GM18907 (cell line): ENCODE measurements around the gene SIK3.
"Not testable (repeated sequence)": the region's sequence is repeated elsewhere in the genome, so short reads cannot be mapped to it uniquely, and the experiment has no call there.

ENCODE experiments used
- ATAC-seq: cut with Tn5 transposase; IDR thresholded peaks from one replicate; pipeline ENCODE4 v1.9.1; 2021; ENCODE audit warnings: mild to moderate bottlenecking, moderate library complexity; ENCODE audit not compliant: unreplicated experiment

The SIK3 gene

DNA sequence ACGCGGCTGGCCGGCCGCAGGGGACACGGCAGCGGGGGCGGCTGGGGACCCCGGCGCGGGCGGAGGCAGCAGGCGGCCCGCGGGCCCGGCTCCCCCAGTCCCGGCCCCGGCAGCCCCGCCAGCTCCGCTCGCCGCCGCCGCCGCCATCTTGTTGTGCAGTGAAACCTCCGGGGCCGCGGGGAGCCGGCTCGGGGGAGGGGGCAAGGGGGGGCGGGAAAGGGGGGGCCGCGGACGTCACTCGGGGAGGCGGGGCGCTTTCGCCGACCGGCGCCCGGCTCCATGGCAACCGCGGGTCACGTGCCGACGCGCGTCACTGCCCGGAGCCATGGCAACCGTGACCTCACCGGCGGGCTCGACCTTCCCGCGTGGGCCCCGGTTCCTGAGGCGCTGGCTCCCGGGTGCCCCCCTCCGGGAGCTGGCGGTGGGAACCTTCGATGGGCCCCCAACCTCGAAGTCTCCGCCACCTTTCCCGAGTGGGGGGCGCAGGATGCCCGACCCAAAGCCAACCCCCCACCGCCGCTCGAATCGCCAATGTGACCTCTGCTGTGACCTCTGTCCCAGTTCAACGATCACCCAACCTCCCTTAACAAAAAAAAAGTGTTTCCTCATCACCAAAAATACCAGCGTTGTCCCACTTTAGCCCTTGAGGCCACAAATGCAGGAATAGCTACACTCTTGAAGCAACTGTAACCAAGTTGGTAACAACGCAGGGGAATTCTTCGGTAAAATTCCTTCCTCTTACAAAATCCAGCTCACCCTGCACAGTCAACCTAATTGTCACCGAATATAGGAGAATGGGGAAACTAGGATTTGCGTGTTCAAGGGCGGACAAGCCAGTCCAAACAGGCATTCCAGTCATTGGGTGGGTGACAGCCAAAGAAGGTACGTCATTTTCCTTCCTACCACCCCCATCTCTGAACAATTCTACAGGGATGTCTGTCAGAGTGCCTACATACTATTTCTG lies at the start of gene SIK3:
SIK3 (minus strand) TSS at position 160 of the 964 bp plus-strand sequence; CDS start at position 147, 13 bp downstream.
- peak; percentile 72 for ATAC-seq

DNA sequence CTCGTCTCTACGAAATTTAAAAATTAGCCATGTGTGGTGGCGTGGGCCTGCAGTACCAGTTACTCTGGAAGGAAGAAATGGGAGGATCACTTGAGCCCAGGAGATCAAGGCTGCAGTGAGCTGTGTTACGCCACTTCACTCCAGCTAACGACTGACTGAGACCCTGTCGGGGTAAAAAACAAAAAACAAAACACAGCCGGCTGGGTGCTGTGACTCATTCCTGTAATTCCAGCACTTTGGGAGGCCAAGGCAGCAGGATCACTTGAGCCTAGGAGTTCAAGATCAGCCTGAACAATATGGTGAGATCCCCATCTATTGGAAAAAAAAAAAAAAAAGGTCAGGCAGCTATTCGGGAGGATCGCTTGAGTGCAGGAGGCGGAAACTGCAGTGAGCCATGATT lies 48.3 kb upstream of the SIK3 start:
- ATAC-seq: no peak

GRCh38 chr11:117145393-117145761 lies 47.1 kb upstream of the SIK3 start:
- ATAC-seq: no peak

DNA sequence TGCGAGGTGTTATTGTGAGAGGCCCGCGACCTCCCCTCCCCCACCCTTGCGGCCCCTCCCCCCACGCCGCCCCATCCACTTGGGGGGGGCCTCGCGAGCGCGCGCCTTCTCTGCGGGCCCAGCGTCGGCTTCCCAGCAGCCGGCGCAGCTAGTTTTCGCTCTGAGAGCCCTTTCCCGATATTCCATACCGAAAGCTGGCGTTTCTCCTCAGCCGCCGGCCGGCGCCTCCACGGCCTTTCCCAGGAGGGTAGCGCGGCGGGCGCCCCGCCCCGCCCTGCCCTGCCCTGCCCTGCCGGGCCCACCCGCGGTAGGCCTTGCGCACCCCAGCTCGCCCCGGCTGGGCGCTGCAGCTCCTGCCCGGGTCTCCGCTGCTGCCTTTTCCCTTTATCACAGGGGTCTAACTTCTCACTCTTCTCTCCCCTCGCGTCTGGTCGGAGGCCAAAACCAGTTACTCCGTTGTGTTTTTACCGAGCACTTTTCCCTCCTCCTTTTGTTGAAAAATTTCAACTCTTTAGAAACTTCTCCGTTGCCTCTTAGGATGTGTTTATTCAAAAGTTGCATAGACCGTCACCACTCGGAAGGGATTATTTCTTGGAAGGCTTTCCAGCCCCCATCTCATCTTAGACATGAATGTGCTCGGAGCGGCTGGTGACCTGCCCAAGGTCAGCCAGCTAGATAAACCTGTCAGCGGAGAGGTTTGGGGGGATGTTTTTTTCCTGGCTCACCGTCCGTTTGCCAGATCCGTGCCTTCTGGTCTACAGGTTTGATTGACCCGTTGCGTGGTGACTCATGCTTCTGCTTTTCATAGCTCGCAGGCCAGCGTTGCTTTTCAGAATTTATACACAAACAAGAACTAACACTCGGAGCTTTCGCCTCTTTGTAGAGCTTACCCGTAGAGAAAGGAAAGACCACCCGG lies 46.5 kb upstream of the SIK3 start:
- peak; percentile 54 for ATAC-seq

- peak; percentile 96 for ATAC-seq
Measured at GRCh38 chr11:117143871-117144476, 45.7 kb upstream of the SIK3 start, which contains the start of gene PAFAH1B2. TSS of gene PAFAH1B2 (plus strand) at chr11:117144287. CDS start at chr11:117152448, 8,161 bp downstream.

DNA sequence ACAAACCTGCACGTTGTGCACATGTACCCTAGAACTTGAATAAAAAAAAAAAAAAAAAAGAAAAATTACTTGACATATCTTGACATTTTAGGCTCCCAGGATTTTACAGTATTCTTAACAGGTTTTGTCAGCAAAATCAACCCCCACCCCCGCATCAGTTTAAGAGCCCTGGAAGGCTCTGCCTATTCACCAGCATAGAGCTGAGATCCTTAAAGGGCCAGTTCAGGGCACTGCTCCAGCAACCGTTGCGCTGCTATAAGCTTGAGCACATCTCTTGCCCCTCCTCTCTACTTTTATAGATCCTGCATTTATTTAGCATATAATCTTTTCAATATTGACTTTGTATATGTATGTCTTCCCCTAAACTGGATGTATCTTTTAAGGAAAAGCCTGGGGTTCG lies 45.2 kb upstream of the SIK3 start:
- peak; percentile 19 for ATAC-seq

GRCh38 chr11:117137223-117138086 lies 39.2 kb upstream of the SIK3 start:
- ATAC-seq: not testable (repeated sequence)

GRCh38 chr11:117134979-117135378 lies 36.8 kb upstream of the SIK3 start:
- ATAC-seq: not testable (repeated sequence)

DNA sequence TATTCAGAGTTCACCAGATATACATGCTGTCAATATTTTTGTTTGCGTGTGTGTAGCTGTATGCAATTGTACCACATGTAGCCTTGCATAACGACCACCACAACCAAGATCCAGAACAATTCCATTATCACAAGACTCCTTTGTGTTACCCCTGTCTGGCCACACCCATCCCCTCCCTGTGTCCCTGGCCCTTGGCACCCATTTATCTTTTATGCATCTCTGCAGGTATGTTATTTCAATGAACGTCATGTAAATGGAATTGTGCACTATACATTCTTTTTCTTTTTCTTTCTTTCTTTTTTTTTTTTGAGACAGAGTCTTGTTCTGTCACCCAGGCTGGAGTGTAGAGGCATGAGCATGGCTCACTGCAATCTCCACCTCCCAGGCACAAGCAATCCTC lies 36.2 kb upstream of the SIK3 start:
- ATAC-seq: no peak

GRCh38 chr11:117130879-117131278 lies 32.7 kb upstream of the SIK3 start:
- no peak for ATAC-seq

GRCh38 chr11:117130396-117130795 lies 32.2 kb upstream of the SIK3 start:
- ATAC-seq: not testable (repeated sequence)

DNA sequence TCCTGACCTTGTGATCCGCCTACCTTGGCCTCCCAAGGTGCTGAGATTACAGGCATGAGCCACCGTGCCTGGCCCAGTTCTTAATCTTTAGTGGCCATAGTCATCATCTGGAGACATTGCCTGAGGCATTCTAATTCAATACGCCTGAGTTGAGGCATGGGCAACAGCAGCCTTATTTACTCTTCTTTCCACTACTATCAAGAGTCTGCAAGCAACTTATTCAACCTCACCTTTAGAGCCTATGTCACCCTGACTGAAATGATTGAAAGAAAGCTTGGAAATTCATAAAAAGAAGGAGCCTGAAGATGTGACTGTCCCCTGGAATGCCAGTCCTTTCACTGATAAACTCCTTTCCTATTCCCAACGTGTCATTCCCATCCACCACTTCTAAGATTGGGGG lies 30.1 kb upstream of the SIK3 start:
- no peak for ATAC-seq

- no peak for ATAC-seq
Measured at GRCh38 chr11:117127171-117127901, 29.1 kb upstream of the SIK3 start.

DNA sequence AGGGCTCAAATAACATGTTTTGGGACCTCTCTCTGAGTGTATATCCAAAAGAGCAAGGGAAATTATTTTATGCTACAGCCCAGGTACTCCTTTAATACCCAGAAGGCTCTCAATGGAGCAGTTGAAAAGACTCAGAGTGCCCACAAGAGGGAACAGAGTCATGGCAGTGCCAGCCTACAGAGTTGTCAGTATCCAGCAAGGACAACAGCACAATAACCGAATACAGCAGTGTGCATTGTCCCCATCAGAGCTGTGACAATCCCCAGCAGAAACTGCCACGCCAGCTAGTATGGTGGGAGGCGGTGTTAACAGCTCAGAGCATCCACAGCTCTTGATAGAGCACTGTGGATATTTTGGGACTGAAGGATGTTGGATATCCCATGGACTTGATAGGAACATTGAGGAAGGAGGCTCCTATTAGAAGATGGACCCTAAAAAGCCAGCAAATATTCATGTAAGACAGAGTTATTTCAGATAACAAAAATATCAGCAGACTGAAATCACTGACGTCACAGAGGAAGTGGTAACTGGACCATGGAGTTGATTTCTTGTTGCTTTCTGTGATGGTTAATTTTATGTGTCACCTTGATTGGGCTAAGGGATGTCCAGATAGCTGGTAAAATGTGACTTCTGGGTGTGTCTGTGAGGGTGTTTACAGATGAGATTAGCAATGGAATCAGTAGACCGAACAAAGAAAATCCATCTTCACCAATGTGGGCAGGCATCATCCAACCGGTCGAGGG lies 28.2 kb upstream of the SIK3 start:
- no peak for ATAC-seq

DNA sequence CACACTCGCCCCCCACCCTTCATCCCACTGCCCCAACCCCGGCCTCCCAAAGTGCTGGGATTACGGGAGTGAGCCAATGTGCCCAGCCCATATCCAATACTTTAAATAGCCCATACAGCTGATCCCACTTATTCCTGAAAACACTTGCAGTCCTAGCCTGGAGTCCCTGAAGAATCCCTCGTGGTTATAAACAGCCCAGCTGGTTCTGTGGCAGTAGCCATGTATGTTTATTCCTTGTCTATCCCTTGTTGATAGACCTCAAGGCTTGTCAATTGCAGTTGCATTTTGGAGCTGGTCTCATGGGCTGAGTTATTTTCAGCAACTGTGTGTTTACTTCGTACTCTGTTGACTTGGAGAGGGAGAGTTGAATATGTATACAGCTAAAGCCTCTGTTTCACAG lies 24.3 kb upstream of the SIK3 start:
- no peak for ATAC-seq

GRCh38 chr11:117121176-117121575 lies 22.9 kb upstream of the SIK3 start:
- no peak for ATAC-seq

GRCh38 chr11:117117681-117118080 lies 19.5 kb upstream of the SIK3 start:
- no peak for ATAC-seq

- not testable (repeated sequence) for ATAC-seq
Measured at GRCh38 chr11:117112939-117113338, 14.7 kb upstream of the SIK3 start.

GRCh38 chr11:117112497-117112896 lies 14.3 kb upstream of the SIK3 start:
- not testable (repeated sequence) for ATAC-seq
